H9 (cell line): Measurements from ENCODE around the gene STK10. TPM values are rescaled to one million over a fixed set of nuclear protein-coding genes. Genes with fewer than 3 reads are reported as not detected.
"Not testable (repeated sequence)": the region's sequence is repeated elsewhere in the genome, so short reads cannot be mapped to it uniquely, and the experiment has no call there.

Experiments used
- DNase-seq: peaks from one replicate; pipeline ENCODE4 v3.0.0-alpha.2; 2017
- H2AFZ ChIP-seq: one replicate; pipeline ENCODE4 v1.6.1; 2013; ENCODE audit warnings: mild to moderate bottlenecking, low read length, control low read depth, moderate library complexity
- H2AK5ac ChIP-seq: 2 replicates; pipeline ENCODE4 v1.6.1; 2013; ENCODE audit warnings: low read length, control low read depth, mixed read lengths; ENCODE audit not compliant: insufficient read length
- H2BK120ac ChIP-seq: one replicate; pipeline ENCODE4 v1.6.1; 2013; ENCODE audit warnings: low read depth, mild to moderate bottlenecking, low read length, control low read depth, inconsistent platforms; ENCODE audit not compliant: poor library complexity, severe bottlenecking
- H2BK12ac ChIP-seq: 2 replicates; pipeline ENCODE4 v1.6.1; 2013; ENCODE audit warnings: low read length, control low read depth, mixed read lengths, low read depth; ENCODE audit not compliant: insufficient read length
- H2BK15ac ChIP-seq: 2 replicates; pipeline ENCODE4 v1.6.1; 2013; ENCODE audit warnings: low read depth, low read length, control low read depth
- H2BK20ac ChIP-seq: one replicate; pipeline ENCODE4 v1.6.1; 2013; ENCODE audit warnings: low read depth, mild to moderate bottlenecking, low read length, control low read depth, inconsistent platforms; ENCODE audit not compliant: poor library complexity, severe bottlenecking
- H2BK5ac ChIP-seq: 2 replicates; pipeline ENCODE4 v1.6.1; 2013; ENCODE audit warnings: low read length, control low read depth, mixed read lengths; ENCODE audit not compliant: insufficient read length
- H3K14ac ChIP-seq: 2 replicates; pipeline ENCODE4 v1.6.1; 2013; ENCODE audit warnings: low read length, control low read depth; ENCODE audit not compliant: insufficient read depth
- H3K18ac ChIP-seq: 2 replicates; pipeline ENCODE4 v1.6.1; 2013; ENCODE audit warnings: low read depth, mild to moderate bottlenecking, mixed read lengths, low read length, control low read depth; ENCODE audit not compliant: insufficient read length
- H3K23ac ChIP-seq: 2 replicates; pipeline ENCODE4 v1.6.1; 2013; ENCODE audit warnings: low read length, control low read depth, mixed read lengths, low read depth; ENCODE audit not compliant: insufficient read length
- H3K23me2 ChIP-seq: 2 replicates; pipeline ENCODE4 v1.6.1; 2013; ENCODE audit warnings: low read depth, mild to moderate bottlenecking, mixed read lengths, low read length, control low read depth; ENCODE audit not compliant: insufficient read length, poor library complexity, severe bottlenecking
- H3K27ac ChIP-seq: 2 replicates; pipeline ENCODE4 v1.5.1; 2013; ENCODE audit warnings: low read length, control low read depth, mixed read lengths, low read depth; ENCODE audit not compliant: insufficient read length
- H3K27me3 ChIP-seq: 2 replicates; pipeline ENCODE4 v1.6.1; 2013; ENCODE audit warnings: low read length, control low read depth, inconsistent platforms; ENCODE audit not compliant: insufficient read depth
- H3K4ac ChIP-seq: 2 replicates; pipeline ENCODE4 v1.6.1; 2013; ENCODE audit warnings: low read depth, mild to moderate bottlenecking, control low read depth, inconsistent platforms, low read length, moderate library complexity
- H3K4me1 ChIP-seq: 2 replicates; pipeline ENCODE4 v1.6.1; 2013; ENCODE audit warnings: low read length, control low read depth, inconsistent platforms; ENCODE audit not compliant: insufficient read depth
- H3K4me2 ChIP-seq: 2 replicates; pipeline ENCODE4 v1.6.1; 2013; ENCODE audit warnings: low read length, control low read depth, mixed read lengths; ENCODE audit not compliant: insufficient read length, insufficient read depth
- H3K56ac ChIP-seq: 2 replicates; pipeline ENCODE4 v1.6.1; 2013; ENCODE audit warnings: low read depth, mild to moderate bottlenecking, mixed read lengths, low read length, control low read depth; ENCODE audit not compliant: insufficient read length
- H3K79me1 ChIP-seq: 2 replicates; pipeline ENCODE4 v1.6.1; 2013; ENCODE audit warnings: low read depth, mild to moderate bottlenecking, moderate library complexity, low read length, control low read depth, inconsistent platforms; ENCODE audit not compliant: insufficient read depth, poor library complexity, severe bottlenecking
- H3K79me2 ChIP-seq: 2 replicates; pipeline ENCODE4 v1.6.1; 2013; ENCODE audit warnings: low read length, control low read depth, inconsistent platforms; ENCODE audit not compliant: insufficient read depth
- H3K9ac ChIP-seq: 2 replicates; pipeline ENCODE4 v1.6.1; 2013; ENCODE audit warnings: low read length, control low read depth, mixed read lengths; ENCODE audit not compliant: insufficient read length; ENCODE audit errors: extremely low read depth
- H3K9me3 ChIP-seq: one replicate; pipeline ENCODE4 v1.6.1; 2013; ENCODE audit warnings: low read depth, low read length, inconsistent platforms; ENCODE audit not compliant: control insufficient read depth
- H3T11ph ChIP-seq: one replicate; pipeline ENCODE4 v1.6.1; 2013; ENCODE audit warnings: mild to moderate bottlenecking, low read length, control low read depth, inconsistent platforms
- H4K20me1 ChIP-seq: one replicate; pipeline ENCODE4 v1.6.1; 2013; ENCODE audit not compliant: control insufficient read depth, insufficient read length, insufficient read depth
- H4K5ac ChIP-seq: 2 replicates; pipeline ENCODE4 v1.6.1; 2013; ENCODE audit warnings: low read depth, mild to moderate bottlenecking, mixed read lengths, low read length, control low read depth; ENCODE audit not compliant: insufficient read length
- H4K8ac ChIP-seq: replicated peaks from 2 replicates; pipeline ENCODE4 v1.6.1; 2013; ENCODE audit warnings: low read length, control low read depth, mixed read lengths, low read depth; ENCODE audit not compliant: insufficient read length
- H4K91ac ChIP-seq: 2 replicates; pipeline ENCODE4 v1.6.1; 2013; ENCODE audit warnings: low read depth, mild to moderate bottlenecking, moderate library complexity, mixed read lengths, low read length, control low read depth; ENCODE audit not compliant: insufficient read length
- H3K27ac Mint-ChIP-seq, 3 experiments: 2 replicates in 2 of 3; 3 replicates in 1 of 3; pipeline ENCODE4 v1.8.0; 2020 to 2021; ENCODE audit warnings: mixed read lengths in 3 of 3, mild to moderate bottlenecking in 1 of 3, moderate library complexity in 1 of 3
- H3K27me3 Mint-ChIP-seq: 2 replicates; pipeline ENCODE4 v1.8.0; 2021; ENCODE audit warnings: low read depth, mild to moderate bottlenecking, moderate library complexity, mixed read lengths
- H3K36me3 Mint-ChIP-seq, 3 experiments: 2 replicates in 2 of 3; 3 replicates in 1 of 3; pipeline ENCODE4 v1.8.0; 2020 to 2021; ENCODE audit warnings: low read depth in 3 of 3, mixed read lengths in 3 of 3; ENCODE audit not compliant: insufficient read depth in 1 of 3
- H3K4me1 Mint-ChIP-seq, 2 experiments: 2 replicates each; pipeline ENCODE4 v1.8.0; 2020; ENCODE audit warnings: mixed read lengths in 2 of 2
- H3K4me3 Mint-ChIP-seq, 2 experiments: 2 replicates in 1 of 2; 3 replicates in 1 of 2; pipeline ENCODE4 v1.8.0; 2020 to 2021; ENCODE audit warnings: mild to moderate bottlenecking in 2 of 2, mixed read lengths in 2 of 2, moderate library complexity in 1 of 2
- H3K9me3 Mint-ChIP-seq, 2 experiments: 2 replicates in 1 of 2; 3 replicates in 1 of 2; pipeline ENCODE4 v1.8.0; 2020; ENCODE audit warnings: mild to moderate bottlenecking in 2 of 2, mixed read lengths in 2 of 2, moderate library complexity in 1 of 2
- CTCF ChIP-seq: fragments of 200-600 bp; sonication (generic); conservative IDR thresholded peaks from 3 replicates; pipeline ENCODE4 v1.8.0; 2021; ENCODE audit warnings: antibody characterized with exemption, mild to moderate bottlenecking
- WGBS: extraction: QIAGEN DNeasy Blood & Tissue Kit; methylation state at CpG from one replicate; pipeline ENCODE4 v1.1.7; 2013; ENCODE audit warnings: missing lambda C conversion rate, low lambda C conversion rate, mixed read lengths; ENCODE audit not compliant: insufficient read length; ENCODE audit errors: extremely low coverage; 5-methylcytosine and 5-hydroxymethylcytosine counted together
- total RNA-seq: library from RNA; stranded (reverse); gene quantifications from 2 replicates; pipeline ENCODE4 v1.2.1, GENCODE V29; 2021

The STK10 gene
- total RNA-seq, 1 experiment from 2014 or later = 14.6 TPM

GRCh38 chr5:172156541-172156994, 31.5 kb downstream of the STK10 start:
- H2BK120ac ChIP-seq = no peak overlapping the region
- TF ChIP-seq CTCF = no peak
- H3K27ac Mint-ChIP-seq = peak overlapping the region in 2 of 3 experiments; percentile 9 to 84; a peak in 2 of 7 replicates
- no peaks in the 10 kb centered on the region; a peak in 1 of 5 replicates for H3K9me3 Mint-ChIP-seq
- no CpG with 5 or more reads among the region's 13 CpGs for WGBS
- no peak overlapping the region for H3K4me3 Mint-ChIP-seq
- H2BK5ac ChIP-seq = no peak overlapping the region
- H2AK5ac ChIP-seq = no peak overlapping the region
- H4K20me1 ChIP-seq = no peaks in the 10 kb centered on the region
- no peak overlapping the region for H4K91ac ChIP-seq
- no peak overlapping the region; the same call in 1 of the 2 replicates for H3K14ac ChIP-seq
- H3K4me1 Mint-ChIP-seq = no peaks in the 10 kb centered on the region
- no peak overlapping the region for H3K56ac ChIP-seq
- peaks cover under 1% of the 10 kb centered on the region for H3K79me1 ChIP-seq
- H2AFZ ChIP-seq = no peak overlapping the region
- H4K8ac ChIP-seq = no peak overlapping the region
- peaks cover 0 to 5% (median 2%) of the 10 kb centered on the region in 3 experiments; a peak in 4 of 7 replicates for H3K36me3 Mint-ChIP-seq
- no peak overlapping the region for H3K4me2 ChIP-seq
- H3K27me3 Mint-ChIP-seq = no peaks in the 10 kb centered on the region
- H2BK12ac ChIP-seq = no peak overlapping the region
- no peaks in the 10 kb centered on the region for H3K9me3 ChIP-seq
- no peaks in the 10 kb centered on the region for H3K27me3 ChIP-seq
- no peak overlapping the region for H2BK20ac ChIP-seq
- H3K4me1 ChIP-seq = no peaks in the 10 kb centered on the region
- DNase-seq = no peak
- peaks cover 3% of the 10 kb centered on the region for H3K23me2 ChIP-seq
- H3K4ac ChIP-seq = no peak overlapping the region
- H2BK15ac ChIP-seq = no peak overlapping the region
- H3K79me2 ChIP-seq = no peaks in the 10 kb centered on the region
- H3K18ac ChIP-seq = no peak overlapping the region
- H3K23ac ChIP-seq = no peak overlapping the region
- peak overlapping the region; percentile 15 for H3K9ac ChIP-seq
- no peak overlapping the region for H3T11ph ChIP-seq
- no peak overlapping the region for H3K27ac ChIP-seq
- no peak overlapping the region for H4K5ac ChIP-seq

- not testable (repeated sequence) for H3K27ac Mint-ChIP-seq, H3K27me3 Mint-ChIP-seq, H3K23ac ChIP-seq, H3K9me3 ChIP-seq, H3K9ac ChIP-seq, DNase-seq, H3K9me3 Mint-ChIP-seq, H4K8ac ChIP-seq, H3K4me3 Mint-ChIP-seq, H3K56ac ChIP-seq, H3K79me1 ChIP-seq, H3K4ac ChIP-seq, H3K23me2 ChIP-seq, H4K91ac ChIP-seq, H3K4me2 ChIP-seq, H2BK5ac ChIP-seq, H2BK12ac ChIP-seq, H3K27me3 ChIP-seq, H4K5ac ChIP-seq, H4K20me1 ChIP-seq, H2BK20ac ChIP-seq, H2AFZ ChIP-seq, H3K4me1 Mint-ChIP-seq, H3K36me3 Mint-ChIP-seq, H3K27ac ChIP-seq, H2BK15ac ChIP-seq, H3T11ph ChIP-seq, H3K79me2 ChIP-seq, H3K4me1 ChIP-seq, H2BK120ac ChIP-seq, H2AK5ac ChIP-seq, H3K14ac ChIP-seq, H3K18ac ChIP-seq
- WGBS = no CpG with 5 or more reads among the region's 9 CpGs
Measured at GRCh38 chr5:172155101-172155500, 32.9 kb downstream of the STK10 start.
